GM19467 (cell line): Measurements from ENCODE around the gene ING1.
"Not testable (repeated sequence)": the region's sequence is repeated elsewhere in the genome, so short reads cannot be mapped to it uniquely, and the experiment has no call there.

Experiments used
- ATAC-seq: cut with Tn5 transposase; IDR thresholded peaks from one replicate; pipeline ENCODE4 v1.9.1; 2021; ENCODE audit warnings: mild to moderate bottlenecking, moderate library complexity; ENCODE audit not compliant: unreplicated experiment

Gene ING1, protein sequence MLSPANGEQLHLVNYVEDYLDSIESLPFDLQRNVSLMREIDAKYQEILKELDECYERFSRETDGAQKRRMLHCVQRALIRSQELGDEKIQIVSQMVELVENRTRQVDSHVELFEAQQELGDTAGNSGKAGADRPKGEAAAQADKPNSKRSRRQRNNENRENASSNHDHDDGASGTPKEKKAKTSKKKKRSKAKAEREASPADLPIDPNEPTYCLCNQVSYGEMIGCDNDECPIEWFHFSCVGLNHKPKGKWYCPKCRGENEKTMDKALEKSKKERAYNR

DNA sequence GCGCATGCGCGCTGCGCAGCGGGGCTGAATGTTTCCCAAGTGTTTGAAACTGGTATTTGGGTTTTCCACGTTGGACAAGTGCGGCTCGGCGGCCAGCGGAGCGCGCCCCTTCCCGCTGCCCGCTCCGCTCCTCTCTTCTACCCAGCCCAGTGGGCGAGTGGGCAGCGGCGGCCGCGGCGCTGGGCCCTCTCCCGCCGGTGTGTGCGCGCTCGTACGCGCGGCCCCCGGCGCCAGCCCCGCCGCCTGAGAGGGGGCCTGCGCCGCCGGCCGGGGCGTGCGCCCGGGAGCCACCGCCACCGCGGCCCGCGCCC lies at the start of gene ING1:
Gene ING1, plus strand, starts transcription at position 59 of the 311 bp plus-strand sequence. CDS start 450 bp downstream, outside the sequence.
- no peak for ATAC-seq

DNA sequence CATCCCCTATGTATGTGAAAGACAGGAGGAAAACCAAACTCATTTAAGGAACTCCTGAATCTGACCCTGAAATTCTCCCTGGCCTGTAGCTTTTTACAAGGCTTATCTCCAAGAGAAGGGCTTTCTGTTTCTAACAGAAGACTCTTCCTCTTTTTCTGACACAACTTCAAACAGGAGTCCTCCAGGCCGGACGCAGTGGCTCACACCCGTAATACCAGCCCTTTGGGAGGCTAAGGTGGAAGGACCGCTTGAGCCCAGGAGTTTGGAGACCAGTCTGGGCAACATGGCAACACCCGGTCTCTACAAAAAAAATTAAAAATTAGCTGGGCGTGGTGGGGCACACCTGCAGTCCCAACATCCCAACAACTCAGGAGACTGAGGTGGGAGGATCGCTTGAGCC lies 49.5 kb upstream of the ING1 start:
- ATAC-seq = no peak

DNA sequence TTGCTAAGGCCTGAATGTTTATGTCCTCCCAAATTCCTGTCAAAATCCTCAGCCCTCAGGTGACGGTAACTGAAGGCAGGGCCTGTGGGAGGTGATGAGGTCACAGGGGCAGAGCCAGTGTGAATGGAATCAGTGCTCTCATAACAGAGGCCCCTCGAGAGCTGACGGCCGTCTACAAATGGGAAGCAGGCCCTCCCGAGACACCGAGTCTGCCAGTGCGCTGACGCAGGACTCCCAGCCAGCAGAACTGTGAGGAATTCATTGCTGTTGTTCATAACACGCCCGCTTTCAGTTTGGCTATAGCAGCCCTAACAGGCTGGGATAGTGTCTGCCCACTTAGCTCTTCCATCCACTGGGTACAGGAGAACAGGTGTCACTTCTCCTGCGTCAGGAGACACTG lies 48.8 kb upstream of the ING1 start:
- ATAC-seq = no peak

DNA sequence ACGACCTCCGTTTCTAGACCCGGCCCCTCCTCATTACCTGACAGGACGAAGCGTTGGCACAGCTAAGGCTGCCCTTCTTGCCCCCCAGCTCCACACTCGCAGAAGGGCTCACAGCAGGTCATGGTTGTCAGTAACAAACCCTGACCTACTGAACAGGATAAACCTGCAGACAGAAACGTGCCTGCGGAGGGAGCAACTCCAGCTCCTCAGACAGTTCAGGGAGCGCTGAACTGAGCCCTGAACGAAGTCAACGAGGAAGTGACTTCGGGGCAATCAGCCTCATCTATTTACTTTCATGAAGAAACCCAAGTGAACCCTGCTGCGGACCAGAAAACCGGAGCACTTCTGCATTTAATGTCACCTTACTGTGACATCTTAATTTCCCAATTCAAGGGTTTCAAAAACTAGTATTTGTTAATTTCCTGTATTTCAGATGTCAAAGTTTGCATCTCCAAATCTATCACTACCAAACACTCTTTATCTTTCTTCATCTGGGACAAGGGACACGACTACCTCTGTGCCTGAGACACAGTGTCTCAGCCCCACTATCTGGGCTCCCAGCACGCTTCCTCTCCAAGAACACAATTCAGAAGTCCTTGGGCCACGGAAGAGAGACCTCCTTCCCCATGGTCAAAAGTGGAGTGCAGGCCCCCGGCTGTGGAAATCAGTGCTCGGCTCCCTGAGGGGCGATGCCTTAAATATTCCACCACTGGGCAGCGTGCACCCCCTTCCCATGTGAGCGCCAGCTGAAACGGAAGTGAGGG lies 47.8 kb upstream of the ING1 start:
- no peak for ATAC-seq

DNA sequence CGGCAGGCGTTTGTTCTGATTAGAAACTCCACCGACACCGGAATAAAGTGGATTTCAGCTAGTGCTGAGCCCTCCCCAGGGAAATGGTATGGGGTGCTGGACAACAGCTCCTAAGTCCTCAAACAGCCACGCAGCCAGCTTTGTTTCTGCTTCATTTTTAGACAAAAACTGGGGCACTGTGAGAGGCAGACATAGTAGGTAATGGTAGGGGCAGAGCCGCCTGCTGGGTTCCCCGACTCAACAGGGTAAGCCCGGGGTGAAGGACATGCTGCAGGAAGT lies 47.3 kb upstream of the ING1 start:
- no peak for ATAC-seq

DNA sequence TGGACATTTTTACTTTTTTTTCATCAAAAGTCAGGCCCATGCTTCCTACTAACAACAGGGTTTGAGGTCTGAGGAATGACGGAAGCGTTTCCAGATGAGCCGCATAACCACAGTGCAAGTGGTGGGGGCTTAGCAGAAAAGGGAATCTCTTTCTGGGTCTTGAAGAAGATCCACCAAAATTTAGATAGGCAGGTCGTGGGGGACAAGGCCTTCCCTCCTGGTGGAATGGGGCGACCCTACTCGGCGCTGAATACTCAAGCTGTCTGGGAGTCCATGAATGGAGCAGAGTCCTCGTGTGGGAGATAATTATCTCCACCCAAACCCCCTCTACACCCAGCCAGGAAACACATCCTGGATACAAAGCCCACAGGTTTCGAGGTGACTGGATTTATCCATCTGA lies 44.5 kb upstream of the ING1 start:
- ATAC-seq = no peak

DNA sequence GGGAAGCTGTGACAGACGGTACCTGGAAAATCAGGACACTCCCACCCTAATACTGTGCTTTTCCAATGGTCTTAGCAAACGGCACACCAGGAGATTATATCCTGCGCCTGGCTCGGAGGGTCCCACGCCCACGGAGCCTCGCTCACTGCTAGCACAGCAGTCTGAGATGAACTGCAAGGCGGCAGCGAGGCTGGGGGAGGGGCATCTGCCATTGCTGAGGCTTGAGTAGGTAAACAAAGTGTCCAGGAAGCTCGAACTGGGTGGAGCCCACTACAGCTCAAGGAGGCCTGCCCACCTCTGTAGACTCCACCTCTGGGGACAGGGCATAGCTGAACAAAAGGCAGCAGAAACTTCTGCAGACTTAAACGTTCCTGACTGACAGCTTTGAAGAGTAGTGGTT lies 43.7 kb upstream of the ING1 start:
- not testable (repeated sequence) for ATAC-seq

DNA sequence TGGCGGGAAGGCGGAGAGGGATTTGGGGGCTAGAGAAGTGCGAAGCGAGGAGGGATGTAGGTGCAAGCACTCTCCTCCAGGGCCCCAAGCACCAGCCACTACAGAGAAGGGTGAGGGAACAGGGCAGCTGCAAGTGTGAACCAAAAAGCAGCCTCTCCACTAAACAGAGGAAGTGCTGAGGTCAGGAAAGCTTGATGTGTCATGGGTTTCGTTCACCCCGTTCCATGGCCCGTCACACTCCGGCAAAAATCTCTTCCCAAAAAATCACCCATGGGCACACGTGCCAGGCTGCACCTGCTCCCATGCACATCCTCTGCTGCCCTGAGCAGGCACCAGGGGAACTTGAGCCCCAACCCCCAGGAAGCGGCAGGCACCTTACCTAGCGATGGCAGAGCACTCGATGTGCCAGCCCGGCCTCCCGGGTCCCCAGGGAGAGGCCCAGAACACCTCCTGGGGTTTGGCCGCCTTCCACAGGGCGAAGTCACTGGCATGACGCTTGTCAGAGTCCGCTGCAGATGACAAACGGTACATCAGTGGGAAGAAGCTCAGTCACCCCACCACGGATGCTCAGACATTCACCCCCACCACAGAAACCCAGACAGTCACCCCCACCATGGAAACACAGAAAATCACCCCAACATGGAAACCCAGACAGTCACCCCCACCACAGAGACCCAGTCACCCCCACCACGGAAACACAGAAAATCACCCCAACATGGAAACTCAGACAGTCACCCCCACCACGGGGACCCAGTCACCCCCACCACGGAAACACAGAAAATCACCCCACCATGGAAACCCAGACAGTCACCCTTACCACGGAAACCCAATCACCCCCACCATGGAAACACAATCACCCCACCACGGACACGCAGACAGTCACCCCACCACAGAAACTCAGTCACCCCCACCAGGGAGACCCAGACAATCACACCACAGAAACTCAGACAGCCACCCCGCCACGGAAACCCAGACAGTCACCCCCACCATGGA lies 36.6 kb upstream of the ING1 start:
- ATAC-seq = peak; percentile 66

DNA sequence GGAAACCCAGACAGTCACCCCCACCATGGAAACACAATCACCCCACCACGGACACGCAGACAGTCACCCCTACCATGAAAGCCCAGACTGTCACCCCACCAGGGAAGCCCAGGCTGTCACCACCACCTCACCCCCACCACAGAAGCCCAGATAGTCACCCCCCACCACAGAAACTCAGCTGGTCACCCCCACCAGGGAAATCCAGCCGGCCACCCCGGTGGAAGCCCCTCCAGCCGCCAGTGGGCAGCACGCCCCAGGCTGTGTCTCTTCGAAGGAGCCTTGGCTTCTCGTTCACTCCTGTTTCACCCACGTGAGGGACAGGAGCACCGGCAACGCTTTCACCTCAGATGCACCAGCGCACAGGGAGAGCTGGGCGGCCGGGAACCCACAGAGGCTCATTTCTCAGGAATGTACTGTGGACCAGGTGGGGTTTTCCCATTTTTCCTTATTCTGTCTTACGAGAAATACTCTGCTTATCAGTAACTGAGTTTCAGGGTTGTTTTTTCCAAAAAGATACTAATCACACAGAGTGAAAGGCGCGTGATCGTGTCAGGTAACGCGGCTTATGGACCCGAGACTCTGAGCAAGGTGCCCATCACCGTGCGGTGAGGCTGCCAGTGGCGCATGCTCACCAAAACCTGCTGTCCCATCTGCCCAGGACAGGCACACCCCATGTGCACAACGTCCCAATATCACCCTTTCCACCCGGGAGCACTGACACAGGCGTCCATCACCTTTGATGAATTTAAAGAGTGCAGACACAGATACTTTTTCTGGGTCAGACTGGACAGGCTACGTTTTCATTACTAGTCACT lies 35.6 kb upstream of the ING1 start:
- no peak for ATAC-seq

DNA sequence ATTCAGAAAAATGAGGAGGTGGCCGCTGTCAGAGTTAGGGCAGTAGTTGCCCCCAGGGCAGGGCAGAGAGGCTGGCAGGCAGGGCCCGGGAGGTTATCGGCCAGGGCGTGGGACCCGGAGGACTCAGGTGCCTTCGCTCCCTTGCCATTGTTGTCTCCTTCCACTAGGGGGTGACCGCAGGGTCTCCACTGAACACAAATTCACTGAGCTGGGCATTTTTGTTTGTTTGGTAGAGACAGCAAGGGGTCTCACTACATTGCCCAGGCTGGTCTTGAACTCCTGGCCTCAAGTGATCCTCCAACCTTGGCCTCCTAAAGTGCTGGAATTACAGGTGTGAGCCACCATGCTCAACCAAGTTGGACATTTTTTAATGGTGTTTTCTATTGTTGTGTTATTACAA lies 32.6 kb upstream of the ING1 start:
- no peak for ATAC-seq

DNA sequence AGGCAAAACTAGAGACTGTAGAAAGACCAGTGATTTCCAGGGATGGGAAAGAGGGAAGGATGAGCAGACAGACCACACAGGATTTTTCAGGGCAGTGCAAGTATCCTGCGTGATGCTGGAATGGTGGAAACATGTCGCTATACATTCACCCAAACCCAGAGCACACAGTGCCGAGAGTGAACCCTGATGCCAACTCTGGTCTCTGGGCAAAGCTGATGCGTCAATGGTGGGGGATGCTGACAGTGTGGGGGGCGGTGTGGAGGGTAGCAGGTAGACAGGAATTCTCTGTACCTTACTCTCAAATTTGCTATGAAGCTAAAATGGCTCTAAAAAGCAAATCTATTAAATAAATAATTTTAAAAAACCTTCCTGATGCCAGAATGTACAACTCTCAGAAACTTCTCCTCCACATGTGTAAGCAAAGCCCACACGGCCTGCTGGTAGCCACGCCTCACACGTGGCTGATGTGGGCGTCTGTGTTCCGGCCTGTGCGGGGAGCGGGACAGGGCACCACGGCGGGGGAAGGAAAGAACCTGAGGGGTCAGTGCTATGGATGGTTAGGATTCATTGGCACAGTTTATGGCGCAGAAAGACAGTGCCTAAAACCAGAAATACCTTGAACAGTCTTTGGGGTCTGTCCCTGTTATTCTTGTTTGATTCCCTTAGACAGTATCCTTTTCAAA lies 31.5 kb upstream of the ING1 start:
- ATAC-seq = no peak

DNA sequence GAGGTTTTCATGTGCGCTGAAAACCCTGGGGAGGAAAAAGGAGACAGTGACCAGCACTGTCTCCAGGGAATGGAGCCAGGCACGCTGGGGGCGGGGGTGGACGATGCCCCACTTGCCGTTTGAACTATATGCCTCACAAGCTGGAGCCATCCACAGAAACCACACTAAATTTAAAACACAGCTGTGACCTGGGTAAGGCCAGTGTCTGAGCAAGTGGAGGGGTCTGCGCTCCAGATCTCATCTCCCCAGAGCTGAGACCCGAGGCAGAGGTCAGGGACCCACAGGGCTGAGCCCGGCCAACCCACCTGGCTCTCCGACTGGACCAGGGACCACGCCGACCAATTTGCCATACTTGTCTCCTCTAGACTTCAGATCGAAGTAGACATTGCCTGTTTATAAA lies 30.8 kb upstream of the ING1 start:
- ATAC-seq = no peak

DNA sequence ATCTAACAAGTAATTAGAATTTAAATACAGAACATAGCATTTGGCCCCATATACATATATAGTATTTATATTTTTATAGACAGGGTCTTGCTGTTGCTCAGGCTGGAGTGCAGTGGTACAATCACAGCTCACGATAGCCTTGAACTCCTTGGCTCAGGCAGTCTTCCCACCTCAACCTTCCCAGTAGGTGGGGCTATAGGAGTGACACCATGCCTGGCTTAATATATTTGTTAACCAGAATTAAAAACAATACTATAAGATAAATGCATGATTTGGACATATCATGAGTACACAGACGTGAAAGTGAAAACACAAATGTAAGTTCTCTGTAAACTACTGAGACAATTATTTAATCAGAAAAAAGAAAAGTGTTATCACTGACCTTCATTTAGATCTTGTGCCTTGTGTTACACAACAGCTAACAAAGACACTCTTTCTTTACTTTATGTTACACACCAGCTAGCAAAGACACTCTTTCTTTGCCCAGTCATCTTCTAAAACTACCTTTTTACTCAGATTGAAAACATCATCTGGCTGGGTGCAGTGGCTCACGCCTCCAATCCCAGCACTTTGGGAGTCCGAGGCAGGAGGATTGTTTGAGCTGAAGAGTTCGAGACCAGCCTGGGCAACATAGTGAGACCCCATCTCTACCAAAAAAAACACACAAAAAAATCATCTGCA lies 30.2 kb upstream of the ING1 start:
- no peak for ATAC-seq

DNA sequence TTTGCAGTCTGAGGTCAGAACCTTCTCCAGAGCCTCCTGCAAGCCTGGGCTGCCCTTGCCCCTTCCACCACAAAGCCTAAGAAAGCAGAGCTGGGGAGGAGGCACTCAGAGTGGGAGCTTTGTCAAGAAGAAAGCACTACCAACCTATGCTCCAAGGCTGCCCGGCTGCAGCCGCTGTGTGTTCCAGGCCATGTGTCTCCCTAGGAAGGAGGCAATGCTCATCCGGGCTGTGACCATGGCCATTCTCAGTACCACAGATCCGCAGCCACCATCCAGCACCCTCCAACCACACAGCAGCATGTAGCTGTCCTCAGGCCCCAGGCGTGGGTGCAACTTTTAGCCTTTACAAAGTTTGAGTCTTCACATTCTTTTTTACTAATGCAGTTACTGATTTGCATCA lies 29.6 kb upstream of the ING1 start:
- no peak for ATAC-seq

DNA sequence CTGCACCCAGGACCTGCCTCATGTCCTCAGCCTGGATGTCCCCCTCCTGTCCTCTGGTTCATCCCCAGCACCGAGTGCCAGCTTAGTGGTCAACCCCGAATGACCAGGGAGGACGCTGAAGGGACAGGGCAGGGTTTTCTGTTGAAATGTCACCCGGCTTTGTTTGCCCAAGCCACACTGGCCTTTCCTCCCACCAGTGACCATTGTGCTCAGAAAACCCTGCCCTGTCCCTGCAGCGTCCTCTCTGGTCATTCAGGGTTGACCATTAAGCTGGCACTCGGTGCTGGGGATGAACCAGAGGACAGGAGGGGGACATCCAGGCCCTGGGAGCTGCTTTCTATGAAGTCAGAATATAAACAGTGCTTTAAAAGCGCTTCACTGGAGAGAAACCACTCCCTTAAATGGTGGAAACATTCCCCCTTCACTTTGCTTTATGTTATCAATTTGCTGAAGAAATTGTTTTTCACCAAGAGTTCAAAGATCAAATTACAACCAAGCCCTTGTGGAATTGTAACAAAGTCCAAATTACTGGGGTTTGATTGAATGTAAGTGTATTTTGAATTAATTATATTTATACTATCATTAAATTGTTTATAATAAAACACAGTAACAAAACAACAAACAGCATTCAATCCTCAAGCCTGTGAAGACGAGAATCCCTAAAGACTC lies 29.0 kb upstream of the ING1 start:
- no peak for ATAC-seq

DNA sequence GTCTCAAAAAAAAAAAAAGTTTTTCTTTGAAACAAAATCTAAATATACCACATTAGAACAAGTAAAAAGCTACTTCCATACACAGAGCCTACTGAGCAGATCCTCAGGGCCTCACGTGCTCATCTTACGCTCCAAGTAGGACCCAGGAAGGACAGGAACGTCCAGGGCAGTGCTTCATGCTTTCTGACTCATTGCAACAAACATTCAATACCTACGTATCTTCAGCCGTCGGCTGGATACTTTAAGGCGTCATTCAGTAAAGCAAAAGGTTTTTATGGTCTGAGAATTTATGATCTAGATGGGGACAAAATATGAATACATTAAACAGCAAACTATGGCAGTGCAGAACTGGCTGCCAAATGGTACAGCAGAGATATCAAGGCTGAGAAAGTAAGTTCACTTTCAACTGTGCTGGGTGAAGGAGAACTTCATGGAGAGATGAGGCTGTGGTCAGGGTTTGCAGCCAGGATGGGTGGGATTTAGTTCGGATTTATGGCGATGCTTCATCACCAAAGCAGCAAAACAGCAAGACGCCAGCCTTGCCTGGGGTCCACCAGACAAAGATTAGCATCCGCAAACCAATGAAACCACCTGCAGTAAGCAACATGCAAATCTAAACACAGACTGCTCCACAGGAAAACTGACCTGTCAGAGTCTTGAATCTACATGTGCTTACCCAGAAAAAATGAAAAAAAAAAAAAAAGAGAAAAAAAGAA lies 28.0 kb upstream of the ING1 start:
- no peak for ATAC-seq

DNA sequence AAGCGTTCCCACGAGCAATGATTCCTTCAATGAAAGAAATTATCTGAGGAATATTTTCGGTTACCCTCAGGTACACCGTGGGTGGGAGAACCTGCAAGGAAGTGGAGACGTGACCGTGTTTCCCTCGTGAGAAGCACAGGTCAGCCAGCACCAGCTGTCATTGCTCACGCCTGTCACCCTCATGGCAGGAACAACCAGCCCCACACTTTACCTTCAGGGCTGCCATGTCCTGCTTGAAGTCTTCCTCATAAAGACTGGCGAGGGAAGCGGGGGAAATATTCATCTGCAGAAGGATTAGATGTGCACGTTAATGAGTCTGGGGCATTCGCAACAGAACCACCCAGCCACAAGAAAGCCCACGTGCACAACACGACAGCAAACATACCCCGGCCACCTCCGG lies 25.8 kb upstream of the ING1 start:
- ATAC-seq = no peak

DNA sequence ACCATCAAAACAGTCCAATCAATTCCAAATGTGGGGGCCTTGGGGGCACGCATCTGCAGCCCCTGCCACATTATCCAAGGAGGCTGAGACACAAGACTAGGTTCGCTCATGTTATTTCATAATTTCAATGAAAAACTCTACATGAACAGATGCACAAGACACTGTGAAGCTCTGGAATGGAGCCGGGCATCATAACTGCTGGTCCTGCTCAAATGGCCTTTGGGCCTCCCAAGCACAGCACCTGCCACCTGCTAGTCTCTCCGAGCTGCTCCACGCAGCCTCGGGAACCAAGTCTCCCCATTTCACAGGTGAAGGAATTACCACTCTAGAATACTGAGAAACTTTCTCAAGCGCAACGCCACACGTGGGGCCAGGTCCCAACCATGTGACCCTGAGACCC lies 24.5 kb upstream of the ING1 start:
- no peak for ATAC-seq

DNA sequence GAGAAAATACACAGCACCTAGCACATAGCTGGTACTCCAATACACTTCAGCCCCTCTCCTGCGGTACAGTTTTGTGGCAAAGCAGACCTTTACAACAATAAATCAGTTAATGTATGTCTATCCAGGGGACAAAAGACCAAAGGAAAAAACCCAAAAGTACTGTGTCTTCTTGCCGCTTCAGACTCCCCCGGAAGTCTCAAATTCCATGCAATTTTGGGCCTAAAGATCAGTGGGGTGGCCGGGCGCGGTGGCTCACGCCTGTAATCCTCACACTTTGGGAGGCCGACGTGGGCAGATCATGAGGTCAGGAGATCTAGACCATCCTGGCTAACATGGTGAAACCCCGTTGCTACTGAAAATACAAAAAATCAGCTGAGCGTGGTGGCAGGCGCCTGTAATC lies 23.8 kb upstream of the ING1 start:
- no peak for ATAC-seq
